ENCODE results near the gene LARP1. TPM values are rescaled to one million over a fixed set of nuclear protein-coding genes. Genes with fewer than 3 reads are reported as not detected.

LARP1 gene
- total RNA-seq, 2 donors from 2014 or later = 92.4 to 98.1 TPM

- no peak for DNase-seq (ENCODE audit: low spot score)
- Histone ChIP-seq H3K27ac (peak overlapping the region in 1 of 2 donors; percentile 22), H3K4me3 (no peak overlapping the region), H3K27me3 (no peaks in the 10 kb centered on the region), H3K36me3 (no peaks in the 10 kb centered on the region), H3K4me1 (peaks cover 2 to 81% of the 10 kb centered on the region in 2 donors), H3K9me3 (no peaks in the 10 kb centered on the region)
- TF ChIP-seq, protein P1, sequence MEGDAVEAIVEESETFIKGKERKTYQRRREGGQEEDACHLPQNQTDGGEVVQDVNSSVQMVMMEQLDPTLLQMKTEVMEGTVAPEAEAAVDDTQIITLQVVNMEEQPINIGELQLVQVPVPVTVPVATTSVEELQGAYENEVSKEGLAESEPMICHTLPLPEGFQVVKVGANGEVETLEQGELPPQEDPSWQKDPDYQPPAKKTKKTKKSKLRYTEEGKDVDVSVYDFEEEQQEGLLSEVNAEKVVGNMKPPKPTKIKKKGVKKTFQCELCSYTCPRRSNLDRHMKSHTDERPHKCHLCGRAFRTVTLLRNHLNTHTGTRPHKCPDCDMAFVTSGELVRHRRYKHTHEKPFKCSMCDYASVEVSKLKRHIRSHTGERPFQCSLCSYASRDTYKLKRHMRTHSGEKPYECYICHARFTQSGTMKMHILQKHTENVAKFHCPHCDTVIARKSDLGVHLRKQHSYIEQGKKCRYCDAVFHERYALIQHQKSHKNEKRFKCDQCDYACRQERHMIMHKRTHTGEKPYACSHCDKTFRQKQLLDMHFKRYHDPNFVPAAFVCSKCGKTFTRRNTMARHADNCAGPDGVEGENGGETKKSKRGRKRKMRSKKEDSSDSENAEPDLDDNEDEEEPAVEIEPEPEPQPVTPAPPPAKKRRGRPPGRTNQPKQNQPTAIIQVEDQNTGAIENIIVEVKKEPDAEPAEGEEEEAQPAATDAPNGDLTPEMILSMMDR (IDR thresholded peaks at IDR 0.05) = no peak
These were observed 7.5 kb downstream of the LARP1 start for GRCh38 chr5:154762700-154763099.

- Histone ChIP-seq H3K4me1 (peaks cover 0 to 79% of the 10 kb centered on the region in 2 donors), H3K27ac (no peak overlapping the region), H3K36me3 (no peaks in the 10 kb centered on the region), H3K4me3 (no peak overlapping the region), H3K27me3 (no peaks in the 10 kb centered on the region), H3K9me3 (no peaks in the 10 kb centered on the region)
- no peak for DNase-seq (ENCODE audit: low spot score)
- TF ChIP-seq, protein P1 (IDR thresholded peaks at IDR 0.05) = no peak
These were observed 9.8 kb downstream of the LARP1 start for GRCh38 chr5:154764967-154765366.

GRCh38 chr5:154765396-154765925 is 10.3 kb downstream of the LARP1 start:
- DNase-seq (ENCODE audit: low spot score) = no peak
- Histone ChIP-seq H3K27ac (no peak overlapping the region), H3K9me3 (no peaks in the 10 kb centered on the region), H3K36me3 (no peaks in the 10 kb centered on the region), H3K27me3 (no peaks in the 10 kb centered on the region), H3K4me1 (peaks cover 0 to 79% of the 10 kb centered on the region in 2 donors), H3K4me3 (no peak overlapping the region)
- TF ChIP-seq, protein P1 (IDR thresholded peaks at IDR 0.05) = no peak

- TF ChIP-seq, protein P1 (IDR thresholded peaks at IDR 0.05) = no peak
- Histone ChIP-seq H3K36me3 (no peaks in the 10 kb centered on the region), H3K27ac (no peak overlapping the region), H3K4me1 (peaks cover 0 to 79% of the 10 kb centered on the region in 2 donors), H3K27me3 (no peaks in the 10 kb centered on the region), H3K4me3 (no peak overlapping the region), H3K9me3 (no peaks in the 10 kb centered on the region)
- no peak for DNase-seq (ENCODE audit: low spot score)
These were observed 11.5 kb downstream of the LARP1 start for GRCh38 chr5:154766558-154767281.

DNA sequence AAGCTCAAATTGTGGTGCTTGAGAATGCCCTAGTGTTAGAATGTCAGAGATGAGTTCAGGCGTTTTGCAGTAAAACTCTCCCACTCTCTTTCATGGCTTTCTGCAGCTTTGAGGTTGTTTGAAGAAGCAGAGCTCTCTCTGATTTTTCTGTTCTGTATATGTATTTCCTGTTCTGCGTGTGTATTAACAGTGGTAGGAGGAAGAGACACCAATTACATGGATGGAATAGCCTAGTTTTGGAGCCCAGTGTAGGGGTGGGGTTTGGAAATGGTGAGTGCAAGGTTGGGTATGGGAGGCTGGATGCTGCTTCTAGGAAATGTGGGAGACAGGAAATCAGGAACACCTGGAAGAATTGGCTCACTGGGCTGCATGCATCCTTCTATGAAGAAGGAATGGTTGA is 12.4 kb downstream of the LARP1 start:
- no peak overlapping the region for H3K27ac ChIP-seq

More for the DNA sequence above, 12.4 kb downstream of the LARP1 start:
- DNase-seq (ENCODE audit: low spot score) = no peak
- Histone ChIP-seq H3K4me3 (no peak overlapping the region), H3K9me3 (no peaks in the 10 kb centered on the region), H3K36me3 (no peaks in the 10 kb centered on the region), H3K27me3 (no peaks in the 10 kb centered on the region), H3K4me1 (peaks cover 0 to 75% of the 10 kb centered on the region in 2 donors)
- TF ChIP-seq, protein P1 (IDR thresholded peaks at IDR 0.05) = no peak
